Activated T-helper 9 cell treated with anti-CD3 and anti-CD28 coated beads, Interleukin-2, amount 50 U/mL, for 16 hours (primary cell): ENCODE results near the gene DDX4.
"Not testable (repeated sequence)": the region's sequence is repeated elsewhere in the genome, so short reads cannot be mapped to it uniquely, and the experiment has no call there.

ENCODE experiments used
- DNase-seq: peaks from one replicate; pipeline ENCODE4 v3.0.0-alpha.2; 2020; ENCODE audit warnings: low read depth

The DDX4 gene

GRCh38 chr5:55724281-55724680 lies 13.6 kb upstream of the DDX4 start:
- no peak for DNase-seq

DNA sequence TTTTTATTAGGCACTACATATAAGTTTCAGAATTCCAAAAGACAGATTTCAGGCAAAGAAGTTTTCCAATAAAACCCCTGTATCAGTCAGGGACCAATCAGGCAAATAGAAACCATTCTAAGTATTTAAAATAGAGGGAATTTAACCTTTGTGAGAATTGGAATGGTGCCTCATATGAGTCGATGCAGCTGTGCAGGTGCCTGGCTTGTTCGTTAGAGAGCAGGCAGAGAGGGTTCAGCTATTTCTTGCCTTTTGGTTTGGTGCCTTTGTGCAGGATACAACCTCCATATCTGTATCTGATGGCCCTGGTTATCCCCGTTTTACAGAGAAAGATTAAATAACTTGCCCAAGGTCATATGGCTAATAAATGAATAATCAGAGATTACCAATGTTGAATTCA lies 6.0 kb upstream of the DDX4 start:
- no peak for DNase-seq

GRCh38 chr5:55732585-55732984 lies 5.3 kb upstream of the DDX4 start:
- no peak for DNase-seq

- no peak for DNase-seq
Observed at GRCh38 chr5:55734658-55735057, 3.2 kb upstream of the DDX4 start.

- DNase-seq, result no peak
Observed at GRCh38 chr5:55742778-55743177, 4.9 kb downstream of the DDX4 start.

- DNase-seq, result no peak
Observed at GRCh38 chr5:55747778-55748318, 10.0 kb downstream of the DDX4 start.

DNA sequence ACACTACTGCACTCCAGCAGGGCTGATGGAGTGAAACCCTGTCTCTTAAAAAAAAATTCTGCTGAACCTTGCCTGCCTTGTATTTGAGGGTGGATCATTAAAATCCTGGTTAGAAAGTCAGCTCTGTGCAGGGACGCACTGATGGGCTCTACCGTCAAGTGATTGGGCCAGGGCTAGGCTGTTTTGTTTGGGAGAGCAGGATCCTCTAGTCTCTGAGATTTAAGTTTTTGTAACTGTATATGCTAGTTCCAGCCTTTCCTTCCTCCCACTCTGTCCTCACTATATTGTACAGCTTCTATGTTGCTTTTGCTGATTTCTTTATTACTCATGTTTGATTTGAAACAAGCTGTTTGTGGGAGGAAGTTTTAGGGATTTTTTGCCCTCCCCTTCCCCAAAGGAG lies 11.5 kb downstream of the DDX4 start:
- no peak for DNase-seq

DNA sequence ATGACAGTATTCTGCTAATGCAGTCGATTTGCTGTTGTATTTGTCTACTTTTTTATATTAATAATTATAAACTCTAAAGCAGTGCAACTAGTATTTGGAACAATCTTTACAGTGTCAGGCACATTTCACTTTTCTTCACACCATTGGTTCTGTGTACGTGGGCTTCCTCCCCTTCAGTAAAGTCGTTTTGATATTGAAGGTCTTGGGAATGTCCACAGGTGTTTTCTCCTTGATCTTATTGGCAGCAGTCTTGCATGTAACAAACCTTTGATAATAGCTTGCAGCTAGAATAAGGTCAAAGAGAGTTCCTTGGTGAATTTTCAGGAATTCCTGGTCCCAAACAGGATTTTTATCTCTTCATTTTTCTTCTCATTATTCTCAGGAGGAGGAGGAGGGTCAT lies 12.2 kb downstream of the DDX4 start:
- DNase-seq, result no peak

GRCh38 chr5:55750499-55750898 lies 12.6 kb downstream of the DDX4 start:
- no peak for DNase-seq

- no peak for DNase-seq
Observed at GRCh38 chr5:55758231-55758630, 20.4 kb downstream of the DDX4 start.

DNA sequence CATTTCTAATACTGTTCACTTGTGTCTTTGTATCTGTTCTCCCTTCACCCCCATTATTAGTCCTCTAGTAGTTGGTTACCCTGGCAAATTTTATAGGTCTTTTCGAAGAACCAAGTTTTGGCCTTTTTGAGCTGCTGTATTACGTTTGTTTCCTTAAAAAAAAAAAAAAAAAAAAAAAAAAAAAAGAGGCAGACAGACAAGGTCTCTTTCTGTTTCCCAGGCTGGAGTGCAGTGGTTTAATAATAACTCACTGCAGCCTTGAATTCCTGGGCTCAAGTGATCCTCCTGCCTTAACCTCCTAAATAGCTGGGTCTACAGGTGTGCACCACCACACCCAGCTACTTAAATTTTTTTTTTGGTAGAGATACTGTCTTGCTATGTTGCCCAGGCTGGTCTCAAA lies 20.9 kb downstream of the DDX4 start:
- DNase-seq, result no peak

- not testable (repeated sequence) for DNase-seq
Observed at GRCh38 chr5:55761721-55762120, 23.9 kb downstream of the DDX4 start.

DNA sequence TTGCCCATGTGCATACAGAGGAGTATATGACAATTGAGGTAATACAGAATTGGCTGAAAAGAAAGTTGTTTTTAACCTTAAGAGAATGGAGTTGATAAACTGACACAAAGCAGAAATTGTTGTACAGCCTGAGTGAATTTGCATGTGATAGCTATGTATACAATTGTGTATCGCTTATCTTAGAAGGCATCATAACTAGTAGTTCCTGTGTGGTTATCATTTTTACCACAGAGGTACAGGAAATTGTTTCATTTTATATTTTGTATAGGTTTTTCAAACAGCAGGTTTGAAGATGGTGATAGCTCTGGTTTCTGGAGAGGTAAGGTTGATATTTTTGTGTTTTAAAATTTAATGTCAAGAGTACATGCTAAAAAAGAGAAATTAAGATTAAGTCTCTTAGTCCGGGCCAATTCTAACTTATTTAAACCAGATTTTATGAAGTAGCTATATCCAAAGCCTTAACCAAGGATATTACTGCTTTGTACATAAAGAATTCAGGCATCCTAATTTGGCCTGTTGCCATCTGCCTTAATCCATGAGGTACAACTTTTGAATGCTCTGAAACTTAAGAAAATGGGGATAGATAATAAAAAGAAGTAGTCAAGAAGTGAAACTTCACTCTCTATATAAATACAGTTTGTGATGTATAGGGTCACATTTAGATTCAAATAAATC lies 26.0 kb downstream of the DDX4 start:
- DNase-seq, result no peak

- DNase-seq, result no peak
Observed at GRCh38 chr5:55768279-55768678, 30.4 kb downstream of the DDX4 start.

- DNase-seq, result no peak
Observed at GRCh38 chr5:55771175-55771655, 33.4 kb downstream of the DDX4 start.

GRCh38 chr5:55773057-55773456 lies 35.2 kb downstream of the DDX4 start:
- DNase-seq, result no peak

DNA sequence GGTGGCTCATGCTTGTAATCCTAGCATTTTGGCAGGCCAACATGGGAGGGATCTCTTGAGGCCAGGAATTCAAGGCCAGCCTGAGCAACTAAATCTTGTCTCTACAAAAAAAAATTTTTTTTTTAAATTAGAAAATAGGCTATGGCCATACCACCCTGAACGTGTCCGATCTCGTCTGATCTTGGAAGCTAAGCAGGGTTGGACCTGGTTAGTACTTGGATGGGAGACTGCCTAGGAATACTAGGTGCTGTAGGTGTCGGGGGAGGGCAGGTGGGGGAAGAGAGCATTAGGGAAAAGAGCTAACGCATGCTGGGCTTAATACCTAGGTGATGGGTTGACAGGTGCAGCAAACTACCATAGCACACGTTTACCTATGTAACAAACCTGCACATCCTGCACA lies 39.5 kb downstream of the DDX4 start:
- DNase-seq, result no peak

- DNase-seq, result no peak
Observed at GRCh38 chr5:55800924-55801323, 63.1 kb downstream of the DDX4 start.

GRCh38 chr5:55808814-55809213 lies 71.0 kb downstream of the DDX4 start:
- DNase-seq, result not testable (repeated sequence)

DNA sequence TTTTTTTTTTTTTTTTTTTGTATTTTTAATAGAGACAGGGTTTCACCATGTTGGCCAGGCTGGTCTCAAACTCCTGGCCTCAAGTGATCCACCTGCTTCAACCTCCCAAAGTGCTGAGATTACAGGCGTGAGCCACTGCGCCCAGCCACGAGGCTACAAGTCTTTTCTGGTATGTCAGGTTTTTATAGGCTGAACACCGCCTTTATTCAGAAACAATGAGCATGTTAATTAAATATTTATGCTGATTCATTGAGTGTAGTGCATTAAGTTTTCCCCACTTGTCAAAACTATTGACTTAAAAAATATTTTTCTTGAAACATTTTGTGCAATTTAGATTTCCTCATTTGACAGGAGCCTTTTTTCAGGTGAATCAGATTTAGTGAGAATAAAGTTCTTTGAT lies 78.1 kb downstream of the DDX4 start:
- not testable (repeated sequence) for DNase-seq

GRCh38 chr5:55816342-55816741 lies 78.5 kb downstream of the DDX4 start:
- DNase-seq, result no peak

GRCh38 chr5:55817030-55817429 lies 79.2 kb downstream of the DDX4 start:
- DNase-seq, result no peak

DNA sequence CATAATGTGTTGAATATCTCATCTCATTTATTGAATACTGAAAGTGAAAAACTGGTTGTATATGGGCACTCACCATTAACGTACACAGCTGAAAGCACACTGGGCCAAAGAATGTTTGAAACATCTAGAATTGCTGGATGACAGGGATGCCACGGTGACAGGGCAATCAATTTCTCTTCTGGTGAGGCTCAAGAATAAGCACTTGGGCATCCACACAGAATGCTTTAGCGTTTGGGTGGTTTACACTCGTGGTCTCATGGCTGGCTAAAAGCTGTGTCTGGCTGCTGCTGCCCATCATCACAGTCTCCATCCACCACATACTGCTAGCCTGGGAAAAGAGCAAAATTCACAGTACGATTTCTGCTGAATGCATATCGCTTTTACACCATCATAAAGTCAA lies 82.6 kb downstream of the DDX4 start:
- DNase-seq, result no peak
